ENCODE data around the gene OMP.

- TF ChIP-seq CTCF (IDR thresholded peaks at IDR 0.05; ENCODE audit: extremely low read depth in 1 of 2, insufficient read depth in 1 of 2, low read depth in 1 of 2, low read length in 2 of 2): no peak
- no peak for TF ChIP-seq POLR2AphosphoS5 (IDR thresholded peaks at IDR 0.05; ENCODE audit: insufficient read depth, low read depth, low read length)
- TF ChIP-seq MYC (IDR thresholded peaks at IDR 0.05; ENCODE audit: low read depth, low read length): no peak
- TF ChIP-seq POLR2A (IDR thresholded peaks at IDR 0.05; ENCODE audit: low read depth, low read length): no peak
- TF ChIP-seq FOS (IDR thresholded peaks at IDR 0.05; ENCODE audit: borderline replicate concordance, insufficient read depth, low read length): no peak
- TF ChIP-seq EZH2 (IDR thresholded peaks at IDR 0.05; ENCODE audit: borderline replicate concordance, low read depth, low read length, severe bottlenecking): no peak
- no peak for TF ChIP-seq MAX (IDR thresholded peaks at IDR 0.05; ENCODE audit: insufficient read depth, insufficient read length)
- no peak for TF ChIP-seq JUN (IDR thresholded peaks at IDR 0.05; ENCODE audit: borderline replicate concordance, insufficient read depth, insufficient read length, low read depth)
Observed at GRCh38 chr11:77151804-77152509, 49.3 kb downstream of the OMP start.

Data from endothelial cell of umbilical vein (primary cell).